ENCODE measurements around the gene LHPP. TPM values are rescaled to one million over a fixed set of nuclear protein-coding genes. Genes with fewer than 3 reads are reported as not detected.

Gene LHPP
- total and polyA plus RNA-seq, 2 experiments from 2014 or later: 19.0 to 22.9 TPM

DNA sequence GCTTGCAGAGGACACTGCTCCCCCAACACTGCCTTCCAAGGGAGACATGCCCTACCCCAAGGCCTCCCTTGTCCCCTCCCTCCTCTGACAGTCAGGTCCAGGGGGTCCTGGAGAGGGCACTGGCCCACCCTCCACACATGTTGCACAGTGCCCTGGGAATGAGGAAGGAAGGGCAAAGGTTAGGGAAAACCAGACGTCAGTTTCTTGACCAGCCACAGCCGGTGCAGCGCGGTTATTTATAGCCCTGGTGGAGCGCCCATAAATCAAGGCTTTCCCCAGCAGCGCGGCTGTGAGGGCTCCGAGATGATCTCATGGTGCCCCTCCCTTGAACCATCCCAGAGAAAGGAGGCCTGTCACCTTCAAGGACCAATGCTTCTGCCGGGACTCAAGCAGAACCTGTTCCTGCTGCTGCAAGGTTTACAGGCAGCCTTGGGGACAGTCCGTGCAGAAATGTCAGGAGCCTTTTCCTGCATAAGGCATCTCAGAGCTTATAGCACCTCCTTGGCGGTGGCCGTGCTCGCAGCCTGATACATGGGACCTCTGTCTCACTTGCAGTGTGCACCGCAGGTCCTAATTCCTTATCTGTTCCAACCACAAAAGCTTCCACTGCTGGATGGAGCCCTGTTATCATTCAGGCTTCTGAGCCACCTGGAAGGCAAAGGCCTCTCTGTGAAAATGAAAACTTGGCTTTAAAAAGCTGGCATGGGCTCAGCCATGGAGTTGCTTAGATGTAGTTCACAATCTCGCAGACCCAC lies 127.3 kb downstream of the LHPP start:
- Histone ChIP-seq H3K9me2 (ENCODE audit: insufficient read depth) (no peaks in the 10 kb centered on the region), H3K27ac (no peak overlapping the region), H3F3A (ENCODE audit: insufficient read depth) (no peaks in the 10 kb centered on the region), H3K4me1 (ENCODE audit: insufficient read depth) (no peaks in the 10 kb centered on the region), H3K36me3 (ENCODE audit: low read depth) (no peaks in the 10 kb centered on the region), H2AFZ (no peak overlapping the region), H4K20me1 (ENCODE audit: insufficient read depth) (no peaks in the 10 kb centered on the region), H3K4me3 (no peak overlapping the region), H3K4me2 (ENCODE audit: unreplicated experiment) (no peak overlapping the region), H3K9me3 (ENCODE audit: low read depth) (no peaks in the 10 kb centered on the region), H3K27me3 (replicated peaks; ENCODE audit: insufficient read depth) (no peaks in the 10 kb centered on the region), H3K9ac (no peak overlapping the region), H3K79me2 (ENCODE audit: insufficient read depth) (no peaks in the 10 kb centered on the region)
- peak; percentile 9 for DNase-seq
- WGBS, 2 experiments (ENCODE audit: low coverage in 1 of 2, low lambda C conversion rate in 2 of 2, missing lambda C conversion rate in 2 of 2): 52 to 57% methylated on average over 15 of the region's 15 CpGs
- no peak for TF ChIP-seq EZH2 (IDR thresholded peaks at IDR 0.05; ENCODE audit: insufficient read depth, poor library complexity, severe bottlenecking)
- no peak for TF ChIP-seq EZH2phosphoT487 (IDR thresholded peaks at IDR 0.05; ENCODE audit: insufficient read depth, low read depth)
- in situ Hi-C loops (cut with MboI): no loop called here

DNA sequence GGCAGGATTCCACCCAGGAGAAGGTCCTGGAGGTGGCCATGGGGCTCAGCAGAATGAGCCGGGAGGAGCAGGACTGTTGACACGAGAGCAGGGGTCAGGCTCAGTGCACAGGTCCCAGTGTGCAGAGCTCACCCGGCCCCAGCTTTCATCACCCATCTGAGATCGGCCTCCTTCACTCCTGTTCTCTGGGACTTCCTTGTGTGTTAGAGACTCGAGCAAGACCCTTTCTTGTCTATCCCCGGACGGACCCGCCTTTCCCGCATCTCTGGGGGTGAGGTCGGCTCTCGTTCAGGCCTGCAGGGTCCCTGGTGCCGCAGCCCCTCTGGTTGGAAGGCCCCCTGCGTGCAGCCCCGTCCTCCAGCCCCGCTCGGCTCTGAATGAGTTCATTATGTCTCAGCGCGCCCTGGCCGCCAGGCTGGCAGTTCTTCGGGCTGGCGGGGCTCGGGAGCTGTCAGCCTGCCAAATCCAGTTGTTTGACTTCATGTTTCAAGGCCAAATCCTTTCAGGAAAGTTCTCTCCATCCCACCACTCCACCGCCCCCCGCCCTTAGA lies 127.9 kb downstream of the LHPP start:
- DNase-seq: peak; percentile 42
- H3K4me1 ChIP-seq (ENCODE audit: insufficient read depth): no peaks in the 10 kb centered on the region
- no peaks in the 10 kb centered on the region for H3K36me3 ChIP-seq (ENCODE audit: low read depth)
- H3K4me3 ChIP-seq: no peak overlapping the region
- H3K9me2 ChIP-seq (ENCODE audit: insufficient read depth): no peaks in the 10 kb centered on the region
- no peak overlapping the region for H3K27ac ChIP-seq
- H4K20me1 ChIP-seq (ENCODE audit: insufficient read depth): no peaks in the 10 kb centered on the region
- H3K27me3 ChIP-seq (replicated peaks; ENCODE audit: insufficient read depth): no peaks in the 10 kb centered on the region
- no peaks in the 10 kb centered on the region for H3F3A ChIP-seq (ENCODE audit: insufficient read depth)
- no peaks in the 10 kb centered on the region for H3K79me2 ChIP-seq (ENCODE audit: insufficient read depth)
- no peak overlapping the region for H2AFZ ChIP-seq
- in situ Hi-C loops (cut with MboI): no loop called here
- TF ChIP-seq EZH2 (IDR thresholded peaks at IDR 0.05; ENCODE audit: insufficient read depth, poor library complexity, severe bottlenecking) (no peak), EZH2phosphoT487 (IDR thresholded peaks at IDR 0.05; ENCODE audit: insufficient read depth, low read depth) (no peak)
- no peak overlapping the region for H3K4me2 ChIP-seq (ENCODE audit: unreplicated experiment)
- no peak overlapping the region for H3K9ac ChIP-seq
- WGBS, 2 experiments (ENCODE audit: low coverage in 1 of 2, low lambda C conversion rate in 2 of 2, missing lambda C conversion rate in 2 of 2): 16 to 31% methylated on average over 20 to 24 of the region's 24 CpGs
- no peaks in the 10 kb centered on the region for H3K9me3 ChIP-seq (ENCODE audit: low read depth)

DNA sequence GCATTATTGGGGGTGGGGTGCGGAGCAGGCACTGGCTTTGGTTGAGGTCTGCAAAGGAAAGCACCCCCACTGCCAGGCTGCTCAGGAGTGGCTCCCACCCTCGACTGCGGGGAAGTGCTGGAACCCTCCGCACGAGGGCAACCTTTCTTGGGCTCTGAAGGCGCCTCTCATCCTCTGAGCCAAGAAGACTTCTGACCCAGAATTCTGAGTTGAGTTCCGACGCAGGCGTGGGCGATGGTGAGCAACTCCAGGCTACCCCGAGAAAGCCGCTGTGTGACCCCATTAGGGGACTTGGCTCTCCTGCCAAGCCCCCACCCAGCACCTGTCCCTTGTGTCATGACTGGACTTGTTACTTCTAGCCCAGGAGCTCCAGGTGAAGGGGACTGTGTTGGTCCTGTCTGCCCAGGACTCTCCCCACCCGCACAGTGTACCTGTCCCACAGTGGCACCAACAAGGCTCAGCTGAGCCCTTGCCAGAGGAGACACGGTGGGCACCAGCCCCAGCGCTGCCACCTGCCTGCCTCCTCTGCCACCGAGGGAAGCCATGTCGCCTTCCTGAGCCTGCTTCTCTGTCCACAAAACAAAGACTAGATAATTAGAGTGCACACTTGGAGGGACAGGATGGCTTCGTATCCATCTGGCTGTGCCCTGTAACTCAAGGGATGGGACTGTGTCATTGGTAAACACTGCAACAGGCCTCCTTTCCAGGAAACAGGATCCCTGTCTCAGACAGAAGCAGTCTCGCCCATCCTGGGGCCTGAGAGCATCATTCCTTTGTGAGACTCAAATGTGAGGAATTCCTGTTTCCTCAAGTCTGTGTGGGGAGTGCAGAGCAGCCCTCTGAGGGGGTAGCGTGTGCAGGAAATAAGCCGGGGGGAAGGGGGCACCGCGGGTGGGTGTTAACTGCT lies 128.8 kb downstream of the LHPP start:
- H2AFZ ChIP-seq: no peak overlapping the region
- no peaks in the 10 kb centered on the region for H3K9me2 ChIP-seq (ENCODE audit: insufficient read depth)
- H3K36me3 ChIP-seq (ENCODE audit: low read depth): no peaks in the 10 kb centered on the region
- H3K27ac ChIP-seq: no peak overlapping the region
- H3K9me3 ChIP-seq (ENCODE audit: low read depth): no peaks in the 10 kb centered on the region
- no peak for DNase-seq
- no peaks in the 10 kb centered on the region for H3F3A ChIP-seq (ENCODE audit: insufficient read depth)
- H3K4me2 ChIP-seq (ENCODE audit: unreplicated experiment): no peak overlapping the region
- WGBS, 2 experiments (ENCODE audit: low coverage in 1 of 2, low lambda C conversion rate in 2 of 2, missing lambda C conversion rate in 2 of 2): 75 to 78% methylated on average over 23 of the region's 23 CpGs
- H3K9ac ChIP-seq: no peak overlapping the region
- no peak overlapping the region for H3K4me3 ChIP-seq
- H3K4me1 ChIP-seq (ENCODE audit: insufficient read depth): no peaks in the 10 kb centered on the region
- H4K20me1 ChIP-seq (ENCODE audit: insufficient read depth): no peaks in the 10 kb centered on the region
- H3K79me2 ChIP-seq (ENCODE audit: insufficient read depth): no peaks in the 10 kb centered on the region
- TF ChIP-seq EZH2 (IDR thresholded peaks at IDR 0.05; ENCODE audit: insufficient read depth, poor library complexity, severe bottlenecking): no peak
- no peak for TF ChIP-seq EZH2phosphoT487 (IDR thresholded peaks at IDR 0.05; ENCODE audit: insufficient read depth, low read depth)
- in situ Hi-C loops (cut with MboI): no loop called here
- H3K27me3 ChIP-seq (replicated peaks; ENCODE audit: insufficient read depth): no peaks in the 10 kb centered on the region

DNA sequence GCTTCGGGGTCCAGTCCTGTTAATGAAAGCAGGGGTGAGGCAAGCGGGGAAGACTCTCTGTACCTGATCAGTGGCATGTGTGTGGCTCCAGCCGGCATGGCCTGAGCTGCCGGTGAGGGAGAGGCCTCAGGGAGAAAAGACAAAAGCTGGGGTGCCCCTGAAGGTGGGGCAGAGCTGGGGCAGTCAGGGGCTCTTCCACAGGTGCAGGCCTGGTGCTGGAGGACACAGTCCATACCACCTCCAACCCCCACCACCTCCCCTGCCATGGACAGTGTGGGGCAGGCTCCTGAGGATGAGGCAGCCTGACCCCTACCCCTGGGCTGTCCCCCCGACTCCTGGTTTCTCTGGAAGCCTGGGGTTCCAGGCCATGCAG lies 129.5 kb downstream of the LHPP start:
- H3K9me2 ChIP-seq (ENCODE audit: insufficient read depth): no peaks in the 10 kb centered on the region
- no peaks in the 10 kb centered on the region for H3K4me1 ChIP-seq (ENCODE audit: insufficient read depth)
- no peaks in the 10 kb centered on the region for H4K20me1 ChIP-seq (ENCODE audit: insufficient read depth)
- WGBS, 2 experiments (ENCODE audit: low coverage in 1 of 2, low lambda C conversion rate in 2 of 2, missing lambda C conversion rate in 2 of 2): 57 to 89% methylated on average over 2 to 5 of the region's 5 CpGs
- no peaks in the 10 kb centered on the region for H3K9me3 ChIP-seq (ENCODE audit: low read depth)
- in situ Hi-C loops (cut with MboI): no loop called here
- H3K79me2 ChIP-seq (ENCODE audit: insufficient read depth): no peaks in the 10 kb centered on the region
- H3K36me3 ChIP-seq (ENCODE audit: low read depth): no peaks in the 10 kb centered on the region
- no peak overlapping the region for H2AFZ ChIP-seq
- H3K27ac ChIP-seq: no peak overlapping the region
- no peaks in the 10 kb centered on the region for H3F3A ChIP-seq (ENCODE audit: insufficient read depth)
- TF ChIP-seq EZH2 (IDR thresholded peaks at IDR 0.05; ENCODE audit: insufficient read depth, poor library complexity, severe bottlenecking): no peak
- TF ChIP-seq EZH2phosphoT487 (IDR thresholded peaks at IDR 0.05; ENCODE audit: insufficient read depth, low read depth): no peak
- H3K4me2 ChIP-seq (ENCODE audit: unreplicated experiment): no peak overlapping the region
- no peaks in the 10 kb centered on the region for H3K27me3 ChIP-seq (replicated peaks; ENCODE audit: insufficient read depth)
- H3K9ac ChIP-seq: no peak overlapping the region
- H3K4me3 ChIP-seq: no peak overlapping the region
- no peak for DNase-seq

Data from GM23248 (cell line).